Activated CD4-positive, alpha-beta T cell treated with anti-CD3 and anti-CD28 coated beads, Interleukin-2, amount 50 U/mL, for 24 hours (primary cell): ENCODE results near the gene CACNG4.

Experiments
- DNase-seq, 2 donors: peaks; one replicate each; pipeline ENCODE4 v3.0.0-alpha.2; 2020; ENCODE audit warnings: low read depth in 1 of 2, low spot score in 1 of 2

The CACNG4 gene

GRCh38 chr17:67041531-67041930 lies 77.0 kb downstream of the CACNG4 start:
- no peak for DNase-seq

DNA sequence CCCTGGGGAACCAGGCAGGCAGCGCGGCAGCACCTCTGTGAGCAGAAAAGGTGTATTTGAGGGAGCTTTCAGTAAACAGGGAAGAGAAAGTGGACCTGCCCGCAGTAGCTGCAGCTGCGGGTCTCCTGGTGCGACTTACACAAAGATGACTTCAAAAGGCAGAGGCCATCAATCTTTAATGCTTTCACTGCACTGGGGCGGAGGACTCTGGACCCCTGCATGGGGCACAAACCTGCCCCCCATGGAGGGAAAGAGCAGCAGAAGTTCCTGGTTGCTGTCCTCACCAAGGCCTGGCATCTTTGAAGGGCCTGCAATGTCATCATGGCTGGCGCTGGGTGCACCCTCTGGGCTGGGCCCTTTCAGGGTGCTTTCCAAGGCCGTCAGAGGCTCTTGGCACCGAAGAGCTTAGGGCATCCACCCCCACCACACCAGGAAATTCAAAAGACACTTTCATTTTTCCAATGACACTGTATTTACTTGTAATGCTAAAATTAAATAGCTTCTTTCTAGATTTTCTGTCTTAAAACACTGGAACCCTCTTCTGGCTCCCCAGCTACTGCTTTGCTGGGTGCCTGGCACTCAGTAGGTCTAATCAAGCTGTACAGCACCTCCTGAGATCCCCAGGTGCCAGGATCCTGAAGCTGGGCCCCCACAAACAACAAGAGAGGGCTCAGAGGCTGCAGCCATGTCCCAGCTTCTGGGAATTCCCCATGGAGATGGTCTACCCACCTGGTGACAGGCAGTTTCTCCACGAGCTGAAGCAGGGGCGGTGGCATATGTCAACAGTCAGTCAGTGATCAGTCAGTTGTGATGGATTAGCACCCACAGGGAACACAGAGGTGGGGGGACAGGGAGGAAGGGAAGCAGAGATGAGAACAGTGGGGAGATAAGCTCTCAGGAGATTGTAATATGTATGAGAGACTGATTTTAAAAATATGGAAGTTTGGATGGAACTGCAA lies 77.7 kb downstream of the CACNG4 start:
- DNase-seq, result no peak

DNA sequence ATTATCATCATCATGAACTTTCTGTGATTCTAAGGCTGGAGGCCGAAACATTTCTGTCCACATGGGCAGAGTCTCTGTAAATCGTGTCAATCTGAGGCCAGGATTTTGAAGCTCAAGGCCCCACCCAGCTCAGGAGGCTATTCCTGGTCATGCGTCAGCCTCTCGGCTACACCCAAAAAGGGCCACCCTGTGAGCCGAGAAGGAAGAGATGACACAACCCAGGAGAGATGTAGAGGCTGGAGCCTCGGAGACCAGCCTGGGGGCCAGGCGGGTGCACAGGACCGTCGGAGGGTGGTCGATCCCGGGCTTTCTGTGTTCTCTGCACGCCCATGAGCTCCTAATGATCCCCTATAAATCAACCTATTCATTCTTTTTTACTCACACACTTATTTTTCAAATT lies 78.8 kb downstream of the CACNG4 start:
- no peak for DNase-seq

DNA sequence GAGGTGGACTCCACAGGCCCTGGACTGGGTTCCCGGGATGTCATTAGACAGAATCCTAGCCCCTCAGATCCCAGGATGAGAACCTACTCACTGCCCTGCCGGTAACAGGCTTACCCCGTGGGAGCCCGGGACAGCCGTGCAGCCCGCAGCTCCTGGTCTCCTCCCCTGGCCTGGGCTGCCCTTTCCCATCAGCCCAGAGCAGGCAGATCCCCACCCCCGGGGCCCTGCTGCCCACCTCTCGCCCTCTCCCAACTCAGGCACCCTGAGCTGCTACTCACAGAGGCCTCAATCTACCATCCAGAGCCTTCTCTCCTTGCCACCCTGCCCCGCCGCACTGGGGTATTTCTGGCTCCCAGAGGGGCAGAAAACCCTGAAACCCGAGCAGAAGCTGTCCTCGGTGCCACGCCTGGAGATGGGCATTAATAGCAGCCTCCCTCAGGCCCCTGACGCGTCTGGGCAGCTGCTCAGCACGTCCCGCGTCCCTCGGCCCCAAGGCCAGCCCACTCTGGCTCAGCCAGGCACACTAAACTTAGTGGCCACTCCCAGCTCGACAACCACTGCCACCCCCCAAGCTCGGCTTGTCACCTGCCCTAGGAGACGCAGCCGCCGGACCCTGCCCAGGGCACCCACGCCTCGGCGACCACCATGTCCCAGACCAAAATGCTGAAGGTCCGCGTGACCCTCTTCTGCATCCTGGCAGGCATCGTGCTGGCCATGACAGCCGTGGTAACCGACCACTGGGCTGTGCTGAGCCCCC lies 79.7 kb downstream of the CACNG4 start, which contains the start of gene CACNG1:
CACNG1 (plus strand) TSS at position 539 of the 757 bp plus-strand sequence; CDS start at position 646, 107 bp downstream.
- no peak for DNase-seq

DNA sequence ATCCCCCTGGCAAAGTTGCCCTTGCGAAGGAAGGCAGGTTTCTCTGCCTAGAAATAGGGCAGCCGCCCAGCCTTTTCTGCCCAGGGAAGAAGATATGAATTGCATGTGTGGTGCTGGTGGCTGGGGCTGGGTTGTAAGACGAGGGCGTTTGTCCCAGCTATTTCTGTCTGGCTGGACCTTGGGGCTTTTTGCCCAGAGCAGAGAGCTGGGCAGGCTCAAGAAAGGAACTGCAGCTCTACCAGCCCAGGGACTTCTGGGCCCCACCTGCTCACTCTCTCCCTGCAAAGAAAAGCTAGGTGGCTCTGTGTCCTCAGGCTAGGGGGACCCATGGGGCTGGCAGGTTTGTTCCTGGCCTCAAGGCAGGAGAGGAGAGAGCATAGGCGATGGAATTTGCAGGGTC lies 80.4 kb downstream of the CACNG4 start:
- no peak for DNase-seq

DNA sequence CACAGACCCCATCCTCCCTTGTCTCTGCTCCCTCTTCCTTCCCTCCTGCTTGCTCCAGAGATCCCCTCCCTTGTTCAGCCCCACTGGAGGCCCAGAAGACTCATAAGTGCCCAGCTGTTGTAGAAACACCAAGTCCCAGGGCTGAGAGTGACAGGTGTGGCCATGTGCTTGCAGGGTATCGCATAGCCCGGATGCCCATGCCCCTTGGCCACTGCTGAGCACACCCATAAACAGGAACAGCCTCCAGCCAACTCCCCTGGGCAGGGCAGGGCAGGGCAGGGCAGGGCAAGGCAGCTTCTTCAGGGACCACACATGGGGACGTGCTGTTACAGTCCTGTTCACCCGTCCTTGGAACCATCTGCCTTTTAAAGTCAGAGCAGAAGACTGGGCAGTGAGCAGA lies 81.9 kb downstream of the CACNG4 start:
- DNase-seq, result no peak

DNA sequence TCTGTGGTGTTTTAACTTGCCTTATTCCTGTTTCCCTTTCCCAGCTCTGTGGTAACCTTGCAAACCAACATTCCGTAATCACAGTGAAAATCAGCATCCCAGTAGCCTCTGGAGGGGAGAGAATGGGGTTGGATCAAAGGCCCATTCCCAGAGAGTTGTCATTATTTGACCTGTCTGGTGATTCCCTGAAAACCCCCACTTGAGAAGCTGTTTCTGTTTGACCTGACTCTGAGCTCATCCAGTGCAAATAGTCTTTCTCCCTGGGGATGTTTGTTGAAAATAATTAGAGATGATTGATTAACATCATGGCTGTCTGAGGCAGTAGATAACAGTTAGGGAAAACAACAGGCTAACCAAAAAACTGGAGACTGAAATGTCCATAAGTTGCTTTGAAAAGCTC lies 82.9 kb downstream of the CACNG4 start:
- DNase-seq, result no peak

GRCh38 chr17:67049025-67049739 lies 84.7 kb downstream of the CACNG4 start:
- no peak for DNase-seq

- no peak for DNase-seq
Measured at GRCh38 chr17:67050066-67050465, 85.6 kb downstream of the CACNG4 start.

DNA sequence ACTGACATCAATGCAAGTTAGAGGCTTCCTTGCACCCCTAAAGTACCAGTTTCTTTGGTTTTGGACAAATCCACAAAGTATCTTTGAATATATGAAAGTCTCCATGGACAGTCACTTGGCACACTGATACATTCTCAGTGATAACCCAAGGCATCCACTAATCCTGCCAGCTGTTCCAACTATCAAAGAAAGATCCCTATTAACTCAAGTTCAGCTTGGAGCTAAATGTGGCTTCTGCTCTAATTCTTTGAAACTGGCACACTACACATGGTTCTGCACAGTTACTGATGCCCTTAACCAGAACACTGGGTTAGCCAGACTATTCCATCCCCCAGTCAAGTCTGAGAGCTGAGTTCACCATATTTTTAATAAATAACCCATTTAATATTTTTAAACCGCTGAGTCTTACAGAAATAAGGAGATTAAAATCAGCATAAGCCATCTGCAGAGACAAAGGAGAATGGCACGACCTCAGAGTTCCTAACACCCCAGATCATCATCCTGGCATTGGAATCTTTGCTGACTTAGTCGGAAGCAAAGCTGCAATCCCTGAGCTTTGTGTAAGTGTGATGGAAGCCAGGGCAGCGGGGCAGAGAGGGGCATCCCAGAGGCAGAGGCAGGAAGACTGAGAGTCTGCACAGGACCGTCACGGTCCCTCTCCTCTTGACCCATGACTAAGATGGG lies 86.1 kb downstream of the CACNG4 start:
- no peak for DNase-seq

GRCh38 chr17:67051155-67051538 lies 86.6 kb downstream of the CACNG4 start:
- DNase-seq, result no peak

- DNase-seq, result no peak
Measured at GRCh38 chr17:67051837-67052236, 87.3 kb downstream of the CACNG4 start.

DNA sequence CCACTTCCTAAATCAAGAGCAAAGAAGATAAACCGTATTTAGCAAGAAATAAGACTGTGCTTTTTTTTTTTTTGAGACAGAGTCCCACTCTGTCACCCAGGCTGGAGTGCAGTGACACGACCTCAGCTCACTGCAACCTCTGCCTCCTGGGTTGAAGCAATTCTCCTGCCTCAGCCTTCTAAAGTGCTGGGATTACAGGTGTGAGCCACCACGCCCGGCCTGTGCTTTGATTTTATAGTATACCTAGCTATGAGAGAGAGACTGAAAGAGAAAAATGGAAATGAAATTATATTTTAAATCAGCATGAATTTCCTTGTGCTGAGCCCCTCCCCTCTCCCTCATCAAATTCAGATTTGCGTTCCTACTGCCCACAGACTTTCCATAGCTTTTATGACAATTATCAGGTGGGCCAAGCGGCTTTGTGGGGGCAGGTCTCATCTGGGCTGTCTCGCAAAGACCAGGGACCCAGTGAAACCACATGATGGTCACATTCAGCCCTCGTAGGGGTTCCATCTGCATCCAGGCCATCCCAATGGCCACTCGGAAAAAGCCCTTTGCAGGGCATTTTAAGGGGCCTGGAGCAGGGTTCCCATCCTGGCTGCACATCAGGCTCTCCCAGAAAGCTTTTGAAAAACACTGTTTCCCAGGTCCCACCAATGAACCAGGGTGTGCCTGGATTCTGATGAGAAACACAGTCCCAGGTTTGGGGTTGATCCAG lies 88.4 kb downstream of the CACNG4 start:
- no peak for DNase-seq

GRCh38 chr17:67053438-67054000 lies 89.0 kb downstream of the CACNG4 start:
- DNase-seq, result no peak

DNA sequence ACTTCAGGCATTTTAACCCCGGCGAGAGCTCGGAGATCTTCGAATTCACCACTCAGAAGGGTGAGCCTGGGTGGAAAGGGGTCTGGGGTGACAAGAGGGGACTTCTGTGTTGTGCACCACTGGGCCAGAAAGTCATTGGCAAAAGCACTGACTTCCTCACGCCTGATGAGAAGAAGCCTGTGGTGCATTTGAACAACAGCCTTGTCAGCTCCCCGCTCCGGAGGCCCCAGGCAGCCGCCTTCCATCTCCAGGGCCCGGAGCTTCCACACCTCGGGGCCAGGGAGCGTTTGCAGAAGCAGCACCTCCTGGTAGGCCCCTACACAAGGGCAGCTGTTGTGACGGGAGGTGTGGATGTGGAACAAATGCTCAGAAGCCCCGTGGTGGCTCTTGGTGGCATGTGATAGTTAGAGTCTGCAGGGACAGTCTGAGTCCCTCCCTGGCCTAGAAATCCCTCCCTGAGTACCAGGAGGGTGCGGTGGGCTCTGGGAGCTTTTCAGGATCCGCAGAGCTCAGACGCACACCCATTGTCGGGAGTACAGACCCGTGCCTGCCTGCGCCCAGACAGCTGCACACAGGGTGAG lies 89.6 kb downstream of the CACNG4 start:
- DNase-seq, result no peak

DNA sequence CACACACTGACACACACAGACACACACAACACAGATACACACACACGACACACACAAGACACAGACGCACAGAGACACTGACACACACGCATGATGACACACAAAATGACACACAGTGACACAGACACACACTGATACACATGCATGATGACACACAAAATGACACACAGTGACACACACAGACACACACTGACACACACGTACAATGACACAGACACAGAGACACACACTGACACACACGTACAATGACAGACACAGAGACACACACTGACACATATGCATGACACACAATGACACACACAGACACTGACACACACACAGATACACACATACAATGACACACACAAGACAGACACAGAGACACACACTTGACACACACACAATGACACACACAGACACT lies 90.1 kb downstream of the CACNG4 start:
- no peak for DNase-seq

DNA sequence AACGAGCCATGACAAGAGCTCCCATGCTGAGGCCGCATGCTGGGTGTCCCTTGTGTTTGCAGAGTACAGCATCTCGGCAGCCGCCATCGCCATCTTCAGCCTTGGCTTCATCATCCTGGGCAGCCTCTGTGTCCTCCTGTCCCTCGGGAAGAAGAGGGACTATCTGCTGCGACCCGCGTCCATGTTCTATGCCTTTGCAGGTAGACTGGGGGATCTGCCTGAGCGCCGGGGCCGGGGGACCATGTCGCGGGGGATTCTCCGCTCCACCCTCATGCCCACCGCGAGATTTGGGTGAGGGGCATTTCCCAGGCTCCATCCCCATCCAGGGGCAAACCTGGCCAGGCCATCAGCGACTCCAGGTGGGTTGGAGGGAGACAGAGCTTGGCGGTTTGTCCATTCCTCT lies 90.5 kb downstream of the CACNG4 start:
- DNase-seq, result no peak

GRCh38 chr17:67055811-67056745 lies 91.6 kb downstream of the CACNG4 start:
- no peak for DNase-seq
